GM18951 (cell line): Measurements from ENCODE around the gene ARL5B.

Experiments
- POLR2A ChIP-seq: IDR thresholded peaks from 4 replicates; pipeline ENCODE4 v1.6.1; 2011; ENCODE audit warnings: mild to moderate bottlenecking; ENCODE audit not compliant: insufficient read length, insufficient read depth; ENCODE audit errors: extremely low read depth
- in situ Hi-C: fragments of 300-500 bp; cut with MboI; formaldehyde crosslinking; loops from one replicate; pipeline ENCODE4 v1.12.0; 2022; ENCODE audit warnings: low sequenced_read_pairs, mixed read lengths, inconsistent platforms; ENCODE audit not compliant: unreplicated experiment

The ARL5B gene

GRCh38 chr10:18699849-18700840 is 40.9 kb downstream of the ARL5B start:
- in situ Hi-C loops = no loop called here
- no peak for TF ChIP-seq POLR2A

- TF ChIP-seq POLR2A = no peak
- in situ Hi-C loops = no loop called here
These were observed 44.3 kb downstream of the ARL5B start for GRCh38 chr10:18703521-18703920.

DNA sequence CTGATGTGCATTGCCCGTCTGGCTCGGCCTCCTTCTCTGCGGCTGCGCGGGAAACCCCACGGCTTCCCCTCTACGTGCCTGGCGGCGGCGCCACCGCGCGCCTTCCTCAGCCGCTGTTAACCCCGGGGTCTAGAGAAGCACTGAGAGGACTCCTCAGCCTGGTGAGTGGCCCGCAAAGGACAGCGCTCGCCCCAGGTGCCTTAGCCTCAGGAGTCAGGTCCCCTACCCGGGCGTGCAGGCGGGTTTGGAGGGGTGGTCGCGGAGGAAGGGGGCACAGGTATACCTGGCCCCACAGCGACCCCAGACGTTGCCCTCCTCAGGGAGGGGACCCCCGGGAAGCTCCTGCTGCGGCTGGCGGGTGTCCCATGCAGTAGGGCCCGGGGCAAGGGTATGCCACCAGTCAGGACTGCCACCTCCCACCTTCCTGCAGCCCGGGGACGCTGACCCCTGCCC is 51.0 kb downstream of the ARL5B start:
- TF ChIP-seq POLR2A = no peak
- in situ Hi-C loops = no loop called here

GRCh38 chr10:18713077-18713476 is 53.8 kb downstream of the ARL5B start:
- in situ Hi-C loops = no loop called here
- TF ChIP-seq POLR2A = no peak

DNA sequence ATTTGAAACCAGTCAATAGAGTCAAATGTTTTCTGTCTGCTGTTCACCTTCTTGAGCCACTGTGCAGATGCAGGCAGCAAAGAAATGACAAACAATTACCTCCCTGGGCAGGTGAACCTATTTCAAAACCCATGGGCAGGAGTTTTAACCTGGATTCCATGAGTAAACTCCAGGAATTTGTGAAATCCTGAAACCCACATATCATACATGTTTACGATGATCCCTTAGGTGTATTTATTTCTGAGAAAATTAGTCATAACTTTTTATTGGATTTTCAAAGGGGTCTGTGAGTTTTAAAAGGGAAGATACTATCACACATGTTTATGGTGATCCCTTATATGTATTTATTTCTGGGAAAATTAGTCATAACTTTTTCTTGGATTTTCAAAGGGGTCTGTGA is 59.8 kb downstream of the ARL5B start:
- no peak for TF ChIP-seq POLR2A
- in situ Hi-C loops = no loop called here

GRCh38 chr10:18719811-18720210 is 60.6 kb downstream of the ARL5B start:
- in situ Hi-C loops = no loop called here
- TF ChIP-seq POLR2A = no peak

- in situ Hi-C loops = no loop called here
- TF ChIP-seq POLR2A = no peak
These were observed 61.8 kb downstream of the ARL5B start for GRCh38 chr10:18721067-18721466.

- in situ Hi-C loops = no loop called here
- TF ChIP-seq POLR2A = no peak
These were observed 64.6 kb downstream of the ARL5B start for GRCh38 chr10:18723801-18724200.
